Measurements from ENCODE around the gene HEATR5A.

HEATR5A gene

DNA sequence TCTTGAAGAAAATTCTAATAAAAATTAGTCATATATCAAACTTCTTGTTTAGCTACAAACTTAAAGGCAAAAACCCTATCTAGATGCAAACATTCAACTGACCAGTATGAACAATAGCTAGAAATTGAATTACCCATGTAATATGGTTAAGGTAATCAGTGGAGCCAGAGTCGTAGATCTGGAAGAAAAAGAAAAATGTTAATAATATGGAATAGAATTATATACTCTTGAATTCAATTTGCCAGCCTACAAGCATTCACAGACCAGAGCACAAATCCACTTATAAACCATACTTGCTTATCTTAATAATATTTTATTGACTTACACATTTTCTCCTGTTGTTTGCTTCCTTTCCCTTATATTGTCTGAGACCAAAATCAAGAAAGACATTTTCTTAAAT lies 7.7 kb upstream of the HEATR5A start (continued):
- TF ChIP-seq, protein P1, sequence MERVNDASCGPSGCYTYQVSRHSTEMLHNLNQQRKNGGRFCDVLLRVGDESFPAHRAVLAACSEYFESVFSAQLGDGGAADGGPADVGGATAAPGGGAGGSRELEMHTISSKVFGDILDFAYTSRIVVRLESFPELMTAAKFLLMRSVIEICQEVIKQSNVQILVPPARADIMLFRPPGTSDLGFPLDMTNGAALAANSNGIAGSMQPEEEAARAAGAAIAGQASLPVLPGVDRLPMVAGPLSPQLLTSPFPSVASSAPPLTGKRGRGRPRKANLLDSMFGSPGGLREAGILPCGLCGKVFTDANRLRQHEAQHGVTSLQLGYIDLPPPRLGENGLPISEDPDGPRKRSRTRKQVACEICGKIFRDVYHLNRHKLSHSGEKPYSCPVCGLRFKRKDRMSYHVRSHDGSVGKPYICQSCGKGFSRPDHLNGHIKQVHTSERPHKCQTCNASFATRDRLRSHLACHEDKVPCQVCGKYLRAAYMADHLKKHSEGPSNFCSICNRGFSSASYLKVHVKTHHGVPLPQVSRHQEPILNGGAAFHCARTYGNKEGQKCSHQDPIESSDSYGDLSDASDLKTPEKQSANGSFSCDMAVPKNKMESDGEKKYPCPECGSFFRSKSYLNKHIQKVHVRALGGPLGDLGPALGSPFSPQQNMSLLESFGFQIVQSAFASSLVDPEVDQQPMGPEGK (CRISPR knock-in tag; IDR thresholded peaks at IDR 0.05; ENCODE audit: borderline replicate concordance): 0 out of 2 replicates have a peak, but pooled peaks have one; percentile 47
- TF ChIP-seq ZNF70 (CRISPR knock-in tag; IDR thresholded peaks at IDR 0.05): no peak
- 0 out of 2 replicates have a peak, but pooled peaks have one; percentile 9 for TF ChIP-seq GLIS3 (CRISPR knock-in tag; IDR thresholded peaks at IDR 0.05)
- TF ChIP-seq OSR1 (CRISPR knock-in tag; IDR thresholded peaks at IDR 0.05): no peak
- TF ChIP-seq ZFP3 (CRISPR knock-in tag; IDR thresholded peaks at IDR 0.05): no peak
- TF ChIP-seq, protein P2, sequence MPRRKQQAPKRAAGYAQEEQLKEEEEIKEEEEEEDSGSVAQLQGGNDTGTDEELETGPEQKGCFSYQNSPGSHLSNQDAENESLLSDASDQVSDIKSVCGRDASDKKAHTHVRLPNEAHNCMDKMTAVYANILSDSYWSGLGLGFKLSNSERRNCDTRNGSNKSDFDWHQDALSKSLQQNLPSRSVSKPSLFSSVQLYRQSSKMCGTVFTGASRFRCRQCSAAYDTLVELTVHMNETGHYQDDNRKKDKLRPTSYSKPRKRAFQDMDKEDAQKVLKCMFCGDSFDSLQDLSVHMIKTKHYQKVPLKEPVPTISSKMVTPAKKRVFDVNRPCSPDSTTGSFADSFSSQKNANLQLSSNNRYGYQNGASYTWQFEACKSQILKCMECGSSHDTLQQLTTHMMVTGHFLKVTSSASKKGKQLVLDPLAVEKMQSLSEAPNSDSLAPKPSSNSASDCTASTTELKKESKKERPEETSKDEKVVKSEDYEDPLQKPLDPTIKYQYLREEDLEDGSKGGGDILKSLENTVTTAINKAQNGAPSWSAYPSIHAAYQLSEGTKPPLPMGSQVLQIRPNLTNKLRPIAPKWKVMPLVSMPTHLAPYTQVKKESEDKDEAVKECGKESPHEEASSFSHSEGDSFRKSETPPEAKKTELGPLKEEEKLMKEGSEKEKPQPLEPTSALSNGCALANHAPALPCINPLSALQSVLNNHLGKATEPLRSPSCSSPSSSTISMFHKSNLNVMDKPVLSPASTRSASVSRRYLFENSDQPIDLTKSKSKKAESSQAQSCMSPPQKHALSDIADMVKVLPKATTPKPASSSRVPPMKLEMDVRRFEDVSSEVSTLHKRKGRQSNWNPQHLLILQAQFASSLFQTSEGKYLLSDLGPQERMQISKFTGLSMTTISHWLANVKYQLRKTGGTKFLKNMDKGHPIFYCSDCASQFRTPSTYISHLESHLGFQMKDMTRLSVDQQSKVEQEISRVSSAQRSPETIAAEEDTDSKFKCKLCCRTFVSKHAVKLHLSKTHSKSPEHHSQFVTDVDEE (CRISPR knock-in tag; IDR thresholded peaks at IDR 0.05): peak; percentile 25; the same call in 1 of the 2 replicates
- peak; percentile 60; the same call in 1 of the 2 replicates for TF ChIP-seq PPARA (CRISPR knock-in tag; IDR thresholded peaks at IDR 0.05; ENCODE audit: borderline replicate concordance)
- no peak for TF ChIP-seq POU6F1 (CRISPR knock-in tag; IDR thresholded peaks at IDR 0.05; ENCODE audit: borderline replicate concordance, low read depth)
- TF ChIP-seq SNAI2 (CRISPR knock-in tag; IDR thresholded peaks at IDR 0.05): 0 out of 2 replicates have a peak, but pooled peaks have one; percentile 64

- TF ChIP-seq ZC3H10 (CRISPR knock-in tag; IDR thresholded peaks at IDR 0.05) (no peak), ZNF8 (CRISPR knock-in tag; IDR thresholded peaks at IDR 0.05) (no peak), SNAI2 (CRISPR knock-in tag; IDR thresholded peaks at IDR 0.05) (no peak), TCF4 (CRISPR knock-in tag; IDR thresholded peaks at IDR 0.05; ENCODE audit: borderline replicate concordance) (no peak), ZNF70 (CRISPR knock-in tag; IDR thresholded peaks at IDR 0.05) (no peak), OSR1 (CRISPR knock-in tag; IDR thresholded peaks at IDR 0.05) (no peak), GLIS3 (CRISPR knock-in tag; IDR thresholded peaks at IDR 0.05) (no peak), ARNTL (CRISPR knock-in tag; IDR thresholded peaks at IDR 0.05; ENCODE audit: borderline replicate concordance, low read depth) (no peak), CSDC2 (CRISPR knock-in tag; IDR thresholded peaks at IDR 0.05) (no peak), ZFP3 (CRISPR knock-in tag; IDR thresholded peaks at IDR 0.05) (no peak), TOX (CRISPR knock-in tag; IDR thresholded peaks at IDR 0.05; ENCODE audit: borderline replicate concordance) (no peak), ESRRG (CRISPR knock-in tag; IDR thresholded peaks at IDR 0.05) (no peak), POU6F1 (CRISPR knock-in tag; IDR thresholded peaks at IDR 0.05; ENCODE audit: borderline replicate concordance, low read depth) (no peak), CSRNP3 (CRISPR knock-in tag; IDR thresholded peaks at IDR 0.05) (no peak), RARB (CRISPR knock-in tag; IDR thresholded peaks at IDR 0.05) (no peak), ZNF565 (CRISPR knock-in tag; conservative IDR thresholded peaks at IDR 0.05; ENCODE audit: low read depth) (no peak)
- TF ChIP-seq, protein P1 (CRISPR knock-in tag; IDR thresholded peaks at IDR 0.05; ENCODE audit: borderline replicate concordance): no peak
- TF ChIP-seq, protein P2 (CRISPR knock-in tag; IDR thresholded peaks at IDR 0.05): no peak
- TF ChIP-seq, protein P3, sequence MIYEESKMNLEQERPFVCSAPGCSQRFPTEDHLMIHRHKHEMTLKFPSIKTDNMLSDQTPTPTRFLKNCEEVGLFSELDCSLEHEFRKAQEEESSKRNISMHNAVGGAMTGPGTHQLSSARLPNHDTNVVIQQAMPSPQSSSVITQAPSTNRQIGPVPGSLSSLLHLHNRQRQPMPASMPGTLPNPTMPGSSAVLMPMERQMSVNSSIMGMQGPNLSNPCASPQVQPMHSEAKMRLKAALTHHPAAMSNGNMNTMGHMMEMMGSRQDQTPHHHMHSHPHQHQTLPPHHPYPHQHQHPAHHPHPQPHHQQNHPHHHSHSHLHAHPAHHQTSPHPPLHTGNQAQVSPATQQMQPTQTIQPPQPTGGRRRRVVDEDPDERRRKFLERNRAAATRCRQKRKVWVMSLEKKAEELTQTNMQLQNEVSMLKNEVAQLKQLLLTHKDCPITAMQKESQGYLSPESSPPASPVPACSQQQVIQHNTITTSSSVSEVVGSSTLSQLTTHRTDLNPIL (CRISPR knock-in tag; IDR thresholded peaks at IDR 0.05; ENCODE audit: low read depth): no peak
- no peak for ATAC-seq
Observed at GRCh38 chr14:31426663-31427062, 6.3 kb upstream of the HEATR5A start.

Measured in SK-N-SH treated with all-trans-retinoic acid at 6 μM for 48 hours (cell line).